NCI-H2196 treated with DMSO at 0.1 percent for 48 hours (cell line): ENCODE results near the gene CES4A.
"Not testable (repeated sequence)": the region's sequence is repeated elsewhere in the genome, so short reads cannot be mapped to it uniquely, and the experiment has no call there.

Source experiments
- DNase-seq: peaks from one replicate; lab custom pipeline; 2025; ENCODE audit not compliant: unreplicated experiment; lab: John Stamatoyannopoulos, UW

Gene CES4A

GRCh38 chr16:66983033-66983432 lies 5.4 kb upstream of the CES4A start:
- no peak for DNase-seq

GRCh38 chr16:66984892-66985311 lies 3.5 kb upstream of the CES4A start:
- DNase-seq: no peak

GRCh38 chr16:66986559-66986958 lies 1.8 kb upstream of the CES4A start:
- DNase-seq: no peak

DNA sequence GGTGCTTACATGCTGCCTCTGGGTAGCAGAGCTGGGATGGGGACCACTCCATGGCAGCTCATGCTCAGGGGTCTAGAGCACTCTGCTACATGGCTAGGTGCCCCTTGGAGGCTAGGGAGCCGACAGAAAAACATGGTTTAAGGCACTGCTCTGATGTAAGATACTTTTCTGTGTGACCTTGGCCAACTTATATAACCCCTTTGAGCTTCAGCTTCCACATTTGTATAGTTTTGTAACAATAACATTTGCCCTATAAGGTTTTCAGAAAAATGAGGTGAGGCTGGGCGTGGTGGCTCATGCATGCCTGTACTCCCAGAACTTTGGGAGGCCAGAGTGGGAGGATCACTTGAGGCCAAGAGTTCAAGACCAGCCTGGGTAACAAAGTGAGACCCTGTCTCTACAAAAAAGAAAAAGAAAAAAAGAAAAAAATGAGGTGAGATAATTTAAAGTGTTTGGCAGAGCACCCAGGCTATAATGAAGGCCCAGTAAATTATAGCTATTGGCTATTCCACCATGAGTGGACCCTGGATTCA lies 3.2 kb downstream of the CES4A start:
- no peak for DNase-seq

DNA sequence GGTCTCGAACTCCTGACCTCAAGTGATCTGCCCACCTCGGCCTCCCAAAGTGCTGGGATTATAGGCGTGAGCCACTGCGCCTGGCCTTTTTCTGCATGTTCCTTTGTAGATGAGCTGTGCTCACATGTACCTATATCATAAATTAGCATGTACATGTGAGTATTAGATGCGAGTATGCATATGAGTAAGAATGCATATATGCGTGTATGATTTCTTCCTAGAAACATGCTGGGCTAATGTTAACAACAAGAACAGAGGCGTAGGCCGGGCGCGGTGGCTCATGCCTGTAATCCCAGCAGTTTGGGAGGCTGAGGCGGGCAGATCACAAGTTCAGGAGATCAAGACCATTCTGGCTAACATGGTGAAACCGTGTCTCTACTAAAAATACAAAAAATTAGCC lies 5.2 kb downstream of the CES4A start:
- not testable (repeated sequence) for DNase-seq

GRCh38 chr16:66996324-66996982 lies 8.1 kb downstream of the CES4A start:
- no peak for DNase-seq

- DNase-seq: no peak
Observed at GRCh38 chr16:66996983-66997358, 8.6 kb downstream of the CES4A start.

GRCh38 chr16:67000384-67001351 lies 12.3 kb downstream of the CES4A start:
- DNase-seq: no peak

- DNase-seq: no peak
Observed at GRCh38 chr16:67001726-67002125, 13.3 kb downstream of the CES4A start.

- no peak for DNase-seq
Observed at GRCh38 chr16:67006930-67007658, 18.7 kb downstream of the CES4A start.

DNA sequence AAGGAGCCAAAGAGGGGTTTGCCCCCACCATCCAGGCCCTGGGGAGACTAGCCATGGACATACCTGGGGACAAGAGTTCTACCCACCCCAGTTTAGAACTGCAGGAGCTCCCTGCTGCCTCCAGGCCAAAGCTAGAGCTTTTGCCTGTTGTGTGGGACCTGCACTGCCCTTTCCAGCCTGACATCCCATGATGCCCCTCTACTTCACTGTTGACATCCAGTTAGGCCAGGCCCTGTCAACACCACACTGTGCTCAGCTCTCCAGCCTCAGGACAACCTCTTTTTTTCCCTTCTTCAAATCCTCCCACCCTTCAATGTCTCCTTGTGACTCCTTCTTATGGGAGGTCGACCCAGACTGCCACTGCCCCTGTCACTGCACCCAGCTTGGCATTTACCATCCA lies 20.8 kb downstream of the CES4A start:
- no peak for DNase-seq

- no peak for DNase-seq
Observed at GRCh38 chr16:67011274-67011673, 22.9 kb downstream of the CES4A start.

- DNase-seq: no peak
Observed at GRCh38 chr16:67013233-67013822, 24.9 kb downstream of the CES4A start.

- DNase-seq: no peak
Observed at GRCh38 chr16:67013823-67014633, 25.6 kb downstream of the CES4A start.

DNA sequence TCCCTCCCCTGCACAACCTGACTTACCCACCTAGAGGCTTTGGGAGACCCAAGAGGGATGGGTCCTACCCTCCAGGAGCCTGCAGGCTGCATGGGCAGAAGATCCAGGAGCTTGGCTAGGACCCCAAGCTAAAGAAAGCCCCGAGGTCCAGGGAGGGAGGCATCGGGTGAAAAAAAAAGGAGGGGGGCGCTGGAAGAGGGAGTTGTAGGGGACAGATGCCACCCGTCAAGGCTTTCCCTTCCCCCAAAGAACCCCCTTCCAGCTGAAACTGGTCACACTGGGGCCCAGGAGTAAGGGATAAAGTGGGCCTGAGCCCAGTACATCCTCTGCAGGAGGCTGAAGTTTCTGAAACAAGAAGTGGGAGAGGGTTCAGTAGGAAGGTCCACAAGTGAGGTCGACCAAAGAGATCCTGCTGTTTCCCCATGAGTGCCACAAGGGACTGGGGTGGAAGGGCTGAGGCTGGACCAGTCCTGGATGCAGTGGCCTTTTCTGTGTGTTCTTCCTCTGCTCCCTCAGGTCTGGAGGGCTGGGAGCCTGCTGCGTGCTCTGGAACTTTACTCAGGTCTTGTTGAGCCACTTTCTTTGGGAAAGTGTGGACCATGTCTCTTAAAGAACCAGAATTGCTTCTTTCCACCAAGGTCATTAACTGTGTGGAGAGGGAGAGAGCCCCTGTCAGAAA lies 26.4 kb downstream of the CES4A start:
- no peak for DNase-seq

DNA sequence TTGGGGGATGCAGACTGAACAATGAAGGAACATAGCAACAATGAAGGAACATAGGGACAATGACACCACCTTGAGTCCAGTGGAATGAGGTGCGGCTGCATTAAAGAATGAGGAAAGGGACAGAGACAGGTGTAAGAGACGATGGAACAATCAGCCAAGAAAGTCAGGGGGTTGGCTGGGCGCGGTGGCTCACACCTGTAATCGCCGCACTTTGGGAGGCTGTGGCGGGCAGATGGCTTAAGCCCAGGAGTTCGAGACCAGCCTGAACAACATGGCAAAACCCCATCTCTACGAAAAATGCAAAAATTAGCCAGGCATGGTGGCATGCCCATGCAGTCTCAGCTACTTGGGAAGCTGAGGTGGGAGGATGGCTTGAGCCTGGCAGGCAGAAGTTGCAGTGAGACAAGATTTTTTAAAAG lies 26.9 kb downstream of the CES4A start:
- DNase-seq: no peak

DNA sequence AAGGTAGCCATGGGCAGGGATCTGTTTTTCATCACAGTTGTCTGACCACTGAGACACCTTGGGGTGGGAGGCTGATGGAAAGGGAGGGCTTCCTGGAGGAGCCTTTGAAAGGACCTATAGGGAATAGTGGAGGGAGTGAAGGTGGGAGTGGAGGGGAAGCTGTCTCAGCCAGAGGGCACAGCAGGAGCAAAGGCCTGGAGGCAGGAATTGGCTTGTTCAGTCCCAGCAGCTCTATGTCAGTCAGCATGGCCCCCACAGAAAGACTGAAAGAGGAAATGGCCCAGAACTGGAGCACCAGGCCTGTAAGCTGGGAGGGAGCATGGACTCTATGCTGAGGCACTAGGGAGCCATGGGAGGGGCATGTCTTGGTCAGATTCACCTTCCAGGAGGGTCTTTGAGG lies 27.8 kb downstream of the CES4A start:
- DNase-seq: no peak

DNA sequence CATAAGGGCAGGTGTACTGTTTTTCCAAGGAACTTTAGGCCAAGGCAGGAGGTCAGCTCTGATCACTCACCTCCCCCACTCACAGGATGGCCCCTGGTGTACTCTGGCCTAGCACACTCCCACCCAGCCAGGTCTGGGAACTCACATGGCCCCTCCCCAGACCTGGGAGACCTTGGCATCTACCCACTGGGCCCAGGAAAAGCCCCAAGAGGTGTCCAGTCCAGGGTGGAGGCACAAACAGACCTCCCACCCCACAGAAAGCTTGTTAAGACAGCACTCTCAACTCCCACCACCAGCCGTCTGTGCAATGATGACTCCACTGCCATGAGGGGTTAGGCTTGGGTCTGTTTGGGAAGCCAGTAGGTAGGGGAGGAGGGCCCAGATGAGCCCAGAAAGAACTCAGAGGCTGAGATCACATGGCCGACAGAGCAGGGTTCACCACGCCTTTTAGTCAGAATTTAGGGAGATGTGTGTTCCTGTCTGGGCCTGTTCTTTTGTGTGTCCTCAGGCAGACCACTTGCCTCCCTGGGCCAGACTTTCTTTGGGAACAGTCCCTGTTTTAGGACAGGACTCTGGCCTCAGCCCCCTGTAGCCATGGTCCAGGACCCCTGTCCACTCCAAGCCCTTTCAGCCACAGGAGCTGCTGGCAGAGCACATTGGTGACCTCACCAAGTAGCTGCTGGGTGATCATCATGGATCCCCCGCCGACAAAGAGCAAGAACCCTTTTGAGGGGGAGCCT lies 28.5 kb downstream of the CES4A start:
- DNase-seq: no peak

DNA sequence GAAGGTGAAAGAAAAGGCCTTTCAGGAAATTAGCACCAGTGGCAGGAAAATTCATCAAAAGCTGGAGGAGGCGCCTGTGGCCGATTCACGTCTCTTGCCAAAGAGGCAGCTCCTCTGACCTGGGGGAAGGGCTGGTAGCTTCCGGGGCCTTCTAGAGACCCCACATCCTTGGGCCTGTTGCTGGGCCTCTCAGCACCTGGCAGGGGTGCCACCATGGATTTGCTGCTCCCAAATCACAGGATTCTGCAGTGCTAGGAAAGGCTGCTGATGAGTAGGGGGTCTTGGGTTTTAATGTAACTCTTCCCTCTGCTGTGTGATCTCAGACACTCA lies 29.0 kb downstream of the CES4A start:
- DNase-seq: no peak
